ENCODE measurements around the gene WIPF1.

- TF ChIP-seq POLR2AphosphoS5 (IDR thresholded peaks at IDR 0.05; ENCODE audit: low read depth, low read length) (no peak), REST (IDR thresholded peaks at IDR 0.05; ENCODE audit: insufficient read depth in 1 of 2, low read depth in 2 of 2, low read length in 2 of 2) (no peak)
Observed at GRCh38 chr2:174618179-174618578, 20.6 kb upstream of the WIPF1 start.

All from PFSK-1 (cell line).